ENCODE results near the gene UBE2B. TPM values are rescaled to one million over a fixed set of nuclear protein-coding genes. Genes with fewer than 3 reads are reported as not detected.
"Not testable (repeated sequence)": the region's sequence is repeated elsewhere in the genome, so short reads cannot be mapped to it uniquely, and the experiment has no call there.

UBE2B gene
- total and polyA plus RNA-seq, 4 donors: 20.1 to 91.6 (median 31.0) TPM

DNA sequence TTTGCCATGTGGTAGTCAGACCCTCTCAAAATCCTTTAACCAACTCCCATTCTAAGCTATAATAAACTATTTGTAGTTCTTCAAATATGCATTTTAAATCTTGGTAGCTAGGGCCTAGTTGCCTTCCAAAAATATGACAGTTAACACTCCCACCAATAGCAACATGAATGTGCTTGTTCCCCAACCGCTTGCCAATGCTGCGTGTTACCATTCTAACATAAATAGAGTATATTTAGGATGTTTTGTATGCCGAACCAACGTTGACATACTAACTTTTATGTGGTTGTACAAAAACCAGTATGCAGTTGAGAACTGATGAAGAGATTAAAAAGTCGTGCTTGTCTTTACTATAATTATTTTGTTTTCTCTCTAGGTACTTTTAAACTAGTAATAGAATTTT is 9.0 kb downstream of the UBE2B start:
- 91% methylated on average over 5 of the region's 5 CpGs for WGBS

DNA sequence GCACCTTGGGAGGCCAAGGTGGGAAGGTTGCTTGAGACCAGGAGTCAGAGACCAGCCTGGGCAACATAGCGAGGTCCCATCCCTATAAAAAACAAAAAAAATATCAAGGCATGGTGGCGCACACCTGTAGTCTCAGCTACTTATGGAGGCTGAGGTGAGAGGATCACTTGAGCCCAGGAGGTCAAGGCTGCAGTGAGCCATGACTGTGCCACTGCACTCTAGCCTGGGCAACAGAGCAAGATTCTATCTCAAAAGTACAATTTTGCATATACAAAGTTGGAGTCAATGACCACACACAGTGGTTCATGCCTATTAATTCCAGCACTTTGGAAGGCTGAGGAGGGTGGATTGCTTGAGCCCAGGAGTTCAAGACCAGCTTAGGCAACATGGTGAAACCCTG is 10.8 kb downstream of the UBE2B start:
- H3K4me3 ChIP-seq (ENCODE audit: low read depth in 1 of 3, low read length in 3 of 3); H3K27ac ChIP-seq (ENCODE audit: low read depth in 1 of 2, low read length in 2 of 2); H3K4me1 ChIP-seq (ENCODE audit: control insufficient read depth in 4 of 4, insufficient read depth in 4 of 4, low read length in 3 of 4); H3K9me3 ChIP-seq (ENCODE audit: control insufficient read depth in 4 of 4, low read length in 3 of 4); DNase-seq (ENCODE audit: low spot score); H3K9ac ChIP-seq (ENCODE audit: low read depth in 1 of 2, low read length in 2 of 2); H3K27me3 ChIP-seq (ENCODE audit: control insufficient read depth in 4 of 4, insufficient read depth in 4 of 4, low read length in 3 of 4): not testable (repeated sequence)
- WGBS: 100% methylated on average over 2 of the region's 2 CpGs
- H3K36me3 ChIP-seq (ENCODE audit: control insufficient read depth in 4 of 4, insufficient read depth in 3 of 4, low read depth in 1 of 4, low read length in 3 of 4): peaks cover 7 to 66% (median 53%) of the 10 kb centered on the region in 4 donors

More for the DNA sequence above, 9.0 kb downstream of the UBE2B start:
- H3K9me3 ChIP-seq (ENCODE audit: control insufficient read depth in 4 of 4, low read length in 3 of 4): no peaks in the 10 kb centered on the region
- H3K27ac ChIP-seq (ENCODE audit: low read depth in 1 of 2, low read length in 2 of 2): no peak overlapping the region
- TF ChIP-seq, protein P1, sequence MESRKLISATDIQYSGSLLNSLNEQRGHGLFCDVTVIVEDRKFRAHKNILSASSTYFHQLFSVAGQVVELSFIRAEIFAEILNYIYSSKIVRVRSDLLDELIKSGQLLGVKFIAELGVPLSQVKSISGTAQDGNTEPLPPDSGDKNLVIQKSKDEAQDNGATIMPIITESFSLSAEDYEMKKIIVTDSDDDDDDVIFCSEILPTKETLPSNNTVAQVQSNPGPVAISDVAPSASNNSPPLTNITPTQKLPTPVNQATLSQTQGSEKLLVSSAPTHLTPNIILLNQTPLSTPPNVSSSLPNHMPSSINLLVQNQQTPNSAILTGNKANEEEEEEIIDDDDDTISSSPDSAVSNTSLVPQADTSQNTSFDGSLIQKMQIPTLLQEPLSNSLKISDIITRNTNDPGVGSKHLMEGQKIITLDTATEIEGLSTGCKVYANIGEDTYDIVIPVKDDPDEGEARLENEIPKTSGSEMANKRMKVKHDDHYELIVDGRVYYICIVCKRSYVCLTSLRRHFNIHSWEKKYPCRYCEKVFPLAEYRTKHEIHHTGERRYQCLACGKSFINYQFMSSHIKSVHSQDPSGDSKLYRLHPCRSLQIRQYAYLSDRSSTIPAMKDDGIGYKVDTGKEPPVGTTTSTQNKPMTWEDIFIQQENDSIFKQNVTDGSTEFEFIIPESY (IDR thresholded peaks at IDR 0.05): no peak
- TF ChIP-seq JUND (IDR thresholded peaks at IDR 0.05) (no peak), SP1 (IDR thresholded peaks at IDR 0.05) (no peak), HNF4G (IDR thresholded peaks at IDR 0.05) (no peak), FOXA1 (IDR thresholded peaks at IDR 0.05) (no peak), GABPA (IDR thresholded peaks at IDR 0.05 in 1 of 2, conservative IDR thresholded peaks at IDR 0.05 in 1 of 2) (no peak), EGR1 (IDR thresholded peaks at IDR 0.05; ENCODE audit: low read depth in 2 of 2) (no peak), HNF4A (conservative IDR thresholded peaks at IDR 0.05) (no peak), RAD21 (IDR thresholded peaks at IDR 0.05) (no peak)
- TF ChIP-seq, protein P2, sequence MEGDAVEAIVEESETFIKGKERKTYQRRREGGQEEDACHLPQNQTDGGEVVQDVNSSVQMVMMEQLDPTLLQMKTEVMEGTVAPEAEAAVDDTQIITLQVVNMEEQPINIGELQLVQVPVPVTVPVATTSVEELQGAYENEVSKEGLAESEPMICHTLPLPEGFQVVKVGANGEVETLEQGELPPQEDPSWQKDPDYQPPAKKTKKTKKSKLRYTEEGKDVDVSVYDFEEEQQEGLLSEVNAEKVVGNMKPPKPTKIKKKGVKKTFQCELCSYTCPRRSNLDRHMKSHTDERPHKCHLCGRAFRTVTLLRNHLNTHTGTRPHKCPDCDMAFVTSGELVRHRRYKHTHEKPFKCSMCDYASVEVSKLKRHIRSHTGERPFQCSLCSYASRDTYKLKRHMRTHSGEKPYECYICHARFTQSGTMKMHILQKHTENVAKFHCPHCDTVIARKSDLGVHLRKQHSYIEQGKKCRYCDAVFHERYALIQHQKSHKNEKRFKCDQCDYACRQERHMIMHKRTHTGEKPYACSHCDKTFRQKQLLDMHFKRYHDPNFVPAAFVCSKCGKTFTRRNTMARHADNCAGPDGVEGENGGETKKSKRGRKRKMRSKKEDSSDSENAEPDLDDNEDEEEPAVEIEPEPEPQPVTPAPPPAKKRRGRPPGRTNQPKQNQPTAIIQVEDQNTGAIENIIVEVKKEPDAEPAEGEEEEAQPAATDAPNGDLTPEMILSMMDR (IDR thresholded peaks at IDR 0.05; ENCODE audit: low read depth, low read length, missing input control): no peak
- H3K4me3 ChIP-seq (ENCODE audit: low read depth in 1 of 3, low read length in 3 of 3): no peak overlapping the region
- no peaks in the 10 kb centered on the region for H3K27me3 ChIP-seq (ENCODE audit: control insufficient read depth in 4 of 4, insufficient read depth in 4 of 4, low read length in 3 of 4)
- no peak for DNase-seq (ENCODE audit: low spot score)
- H3K9ac ChIP-seq (ENCODE audit: low read depth in 1 of 2, low read length in 2 of 2): no peak overlapping the region
- peaks cover 6 to 66% (median 53%) of the 10 kb centered on the region in 4 donors for H3K36me3 ChIP-seq (ENCODE audit: control insufficient read depth in 4 of 4, insufficient read depth in 3 of 4, low read depth in 1 of 4, low read length in 3 of 4)
- H3K4me1 ChIP-seq (ENCODE audit: control insufficient read depth in 4 of 4, insufficient read depth in 4 of 4, low read length in 3 of 4): no peaks in the 10 kb centered on the region

DNA sequence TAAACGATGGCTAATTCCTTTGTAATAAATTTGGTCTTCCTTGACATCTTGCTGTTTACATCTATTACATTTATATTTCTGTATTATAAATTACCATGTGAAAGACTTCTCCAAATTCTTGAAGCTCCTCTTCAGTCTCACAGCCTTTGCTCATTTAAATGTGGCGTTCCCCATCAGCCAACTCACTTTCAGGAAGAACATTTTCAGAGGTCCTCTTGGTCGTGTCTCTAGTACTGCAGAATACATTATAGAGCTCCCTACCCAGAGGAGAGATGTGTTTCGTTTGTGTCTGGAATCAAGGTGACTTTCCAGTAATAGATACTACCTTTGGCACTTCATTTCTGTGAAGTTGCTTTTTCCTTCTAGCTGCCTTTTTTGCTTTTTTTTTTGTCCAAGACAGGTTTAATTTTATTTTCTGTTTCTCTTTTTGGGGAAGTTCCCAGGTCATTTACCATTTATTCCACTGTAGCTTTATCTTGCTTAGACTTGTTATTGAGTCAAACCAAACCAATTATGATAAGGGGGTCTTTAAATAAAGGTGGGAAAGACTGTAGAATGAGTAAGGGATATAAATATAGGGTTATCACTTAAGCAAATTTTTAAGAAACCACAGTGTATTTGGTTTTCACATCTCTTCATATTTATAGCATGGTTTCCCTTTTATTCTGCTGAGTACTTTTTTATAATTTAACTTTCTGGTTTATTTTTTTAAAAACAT is 12.8 kb downstream of the UBE2B start:
- peaks cover 10 to 67% (median 60%) of the 10 kb centered on the region in 4 donors for H3K36me3 ChIP-seq (ENCODE audit: control insufficient read depth in 4 of 4, insufficient read depth in 3 of 4, low read depth in 1 of 4, low read length in 3 of 4)
- no peak overlapping the region for H3K27ac ChIP-seq (ENCODE audit: low read depth in 1 of 2, low read length in 2 of 2)
- no peaks in the 10 kb centered on the region for H3K9me3 ChIP-seq (ENCODE audit: control insufficient read depth in 4 of 4, low read length in 3 of 4)
- H3K4me3 ChIP-seq (ENCODE audit: low read depth in 1 of 3, low read length in 3 of 3): no peak overlapping the region
- H3K27me3 ChIP-seq (ENCODE audit: control insufficient read depth in 4 of 4, insufficient read depth in 4 of 4, low read length in 3 of 4): no peaks in the 10 kb centered on the region
- TF ChIP-seq YY1 (IDR thresholded peaks at IDR 0.05) (no peak), EGR1 (IDR thresholded peaks at IDR 0.05; ENCODE audit: low read depth in 2 of 2) (no peak), RXRA (IDR thresholded peaks at IDR 0.05) (no peak), JUND (IDR thresholded peaks at IDR 0.05) (no peak)
- TF ChIP-seq, protein P2 (IDR thresholded peaks at IDR 0.05; ENCODE audit: low read depth, low read length, missing input control): no peak
- 89% methylated on average over 4 of the region's 4 CpGs for WGBS
- no peaks in the 10 kb centered on the region for H3K4me1 ChIP-seq (ENCODE audit: control insufficient read depth in 4 of 4, insufficient read depth in 4 of 4, low read length in 3 of 4)
- no peak for DNase-seq (ENCODE audit: low spot score)
- no peak overlapping the region for H3K9ac ChIP-seq (ENCODE audit: low read depth in 1 of 2, low read length in 2 of 2)
